Suprapubic skin (tissue), 4 donors: ENCODE measurements around the gene TMEM145. TPM values are rescaled to one million over a fixed set of nuclear protein-coding genes. Genes with fewer than 3 reads are reported as not detected.

ENCODE experiments used
- DNase-seq, 2 donors: peaks; one replicate each; pipeline ENCODE4 v3.0.0-alpha.2; 2019; ENCODE audit warnings: low spot score in 2 of 2
- H3K27ac ChIP-seq: fragments of 200-600 bp; sonication (generic); one replicate; pipeline ENCODE4 v1.5.1; 2019
- H3K27me3 ChIP-seq: fragments of 200-600 bp; sonication (generic); one replicate; pipeline ENCODE4 v1.5.1; 2019
- H3K36me3 ChIP-seq: fragments of 200-600 bp; sonication (generic); one replicate; pipeline ENCODE4 v1.5.1; 2019
- H3K4me1 ChIP-seq: fragments of 200-600 bp; sonication (generic); one replicate; pipeline ENCODE4 v1.5.1; 2019
- H3K4me3 ChIP-seq: fragments of 200-600 bp; sonication (generic); one replicate; pipeline ENCODE4 v1.5.1; 2019; ENCODE audit warnings: mild to moderate bottlenecking
- H3K9me3 ChIP-seq: fragments of 200-600 bp; sonication (generic); one replicate; pipeline ENCODE4 v1.5.1; 2019
- EP300 ChIP-seq: sonication (generic); formaldehyde crosslinking; IDR thresholded peaks from one replicate; pipeline ENCODE4 v1.6.1; 2017; ENCODE audit warnings: antibody characterized with exemption
- POLR2A ChIP-seq, 2 donors: fragments of 450-650 bp; IDR thresholded peaks; one replicate each; pipeline ENCODE4 v1.6.1; 2017; ENCODE audit warnings: antibody characterized with exemption in 2 of 2, mild to moderate bottlenecking in 2 of 2, moderate library complexity in 2 of 2
- POLR2AphosphoS5 ChIP-seq, 3 donors: sonication (generic); formaldehyde crosslinking; IDR thresholded peaks; one replicate each; pipeline ENCODE4 v1.6.1; 2017; ENCODE audit warnings: antibody characterized with exemption in 3 of 3
- WGBS: methylation state at CpG from one replicate; pipeline ENCODE4 v1.1.5; 2018; 5-methylcytosine and 5-hydroxymethylcytosine counted together
- total RNA-seq, 4 donors: library from RNA; depleted of rRNA; stranded (reverse); fragments of >200 nt; gene quantifications; one replicate each; pipeline ENCODE4 v1.1.0, GENCODE V29; 2016
- TF ChIP-seq, protein P1 (sequence below), 2 donors: fragments of 200-600 bp in 1 of 2; fragments of 450-650 bp in 1 of 2; sonication (generic) in 1 of 2; IDR thresholded peaks; one replicate each; pipeline ENCODE4 v1.5.1; 2016 to 2019; ENCODE audit warnings: antibody characterized with exemption in 2 of 2, mild to moderate bottlenecking in 1 of 2, moderate library complexity in 1 of 2

The TMEM145 gene
- total RNA-seq, 4 donors from 2014 or later = 4.2 TPM; not detected in 3

DNA sequence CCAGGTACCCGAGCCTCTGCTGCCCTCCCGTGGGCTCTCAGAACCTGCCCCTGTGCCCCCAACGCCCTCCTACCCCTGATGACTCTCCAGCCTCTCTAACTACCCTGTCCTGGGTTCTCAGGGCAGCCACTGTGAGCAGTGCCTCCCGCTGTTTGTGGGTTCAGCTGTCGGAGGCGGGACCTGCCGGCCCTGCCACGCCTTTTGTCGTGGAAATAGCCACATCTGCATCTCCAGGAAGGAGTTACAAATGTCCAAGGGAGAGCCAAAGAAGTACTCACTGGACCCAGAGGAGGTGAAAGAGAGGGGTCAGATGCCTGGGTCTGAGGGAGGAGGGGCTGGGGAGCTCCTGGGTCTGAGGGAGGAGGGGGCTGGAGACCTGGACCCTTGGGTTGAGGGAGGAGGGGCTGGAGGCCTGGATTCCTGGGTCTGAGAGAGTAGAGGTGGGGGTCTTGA, 57.0 kb downstream of the TMEM145 start:
- no peak overlapping the region for H3K27ac ChIP-seq
- no peak for DNase-seq
- no peaks in the 10 kb centered on the region for H3K9me3 ChIP-seq
- H3K4me3 ChIP-seq = no peak overlapping the region
- no peak for TF ChIP-seq POLR2AphosphoS5 (IDR thresholded peaks at IDR 0.05)
- no peak for TF ChIP-seq POLR2A (IDR thresholded peaks at IDR 0.05)
- TF ChIP-seq EP300 = no peak
- TF ChIP-seq, protein P1, sequence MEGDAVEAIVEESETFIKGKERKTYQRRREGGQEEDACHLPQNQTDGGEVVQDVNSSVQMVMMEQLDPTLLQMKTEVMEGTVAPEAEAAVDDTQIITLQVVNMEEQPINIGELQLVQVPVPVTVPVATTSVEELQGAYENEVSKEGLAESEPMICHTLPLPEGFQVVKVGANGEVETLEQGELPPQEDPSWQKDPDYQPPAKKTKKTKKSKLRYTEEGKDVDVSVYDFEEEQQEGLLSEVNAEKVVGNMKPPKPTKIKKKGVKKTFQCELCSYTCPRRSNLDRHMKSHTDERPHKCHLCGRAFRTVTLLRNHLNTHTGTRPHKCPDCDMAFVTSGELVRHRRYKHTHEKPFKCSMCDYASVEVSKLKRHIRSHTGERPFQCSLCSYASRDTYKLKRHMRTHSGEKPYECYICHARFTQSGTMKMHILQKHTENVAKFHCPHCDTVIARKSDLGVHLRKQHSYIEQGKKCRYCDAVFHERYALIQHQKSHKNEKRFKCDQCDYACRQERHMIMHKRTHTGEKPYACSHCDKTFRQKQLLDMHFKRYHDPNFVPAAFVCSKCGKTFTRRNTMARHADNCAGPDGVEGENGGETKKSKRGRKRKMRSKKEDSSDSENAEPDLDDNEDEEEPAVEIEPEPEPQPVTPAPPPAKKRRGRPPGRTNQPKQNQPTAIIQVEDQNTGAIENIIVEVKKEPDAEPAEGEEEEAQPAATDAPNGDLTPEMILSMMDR (IDR thresholded peaks at IDR 0.05) = no peak
- H3K4me1 ChIP-seq = peaks cover 3% of the 10 kb centered on the region
- no peaks in the 10 kb centered on the region for H3K27me3 ChIP-seq
- WGBS = 74% methylated on average over 9 of the region's 9 CpGs
- peaks cover 29% of the 10 kb centered on the region for H3K36me3 ChIP-seq

DNA sequence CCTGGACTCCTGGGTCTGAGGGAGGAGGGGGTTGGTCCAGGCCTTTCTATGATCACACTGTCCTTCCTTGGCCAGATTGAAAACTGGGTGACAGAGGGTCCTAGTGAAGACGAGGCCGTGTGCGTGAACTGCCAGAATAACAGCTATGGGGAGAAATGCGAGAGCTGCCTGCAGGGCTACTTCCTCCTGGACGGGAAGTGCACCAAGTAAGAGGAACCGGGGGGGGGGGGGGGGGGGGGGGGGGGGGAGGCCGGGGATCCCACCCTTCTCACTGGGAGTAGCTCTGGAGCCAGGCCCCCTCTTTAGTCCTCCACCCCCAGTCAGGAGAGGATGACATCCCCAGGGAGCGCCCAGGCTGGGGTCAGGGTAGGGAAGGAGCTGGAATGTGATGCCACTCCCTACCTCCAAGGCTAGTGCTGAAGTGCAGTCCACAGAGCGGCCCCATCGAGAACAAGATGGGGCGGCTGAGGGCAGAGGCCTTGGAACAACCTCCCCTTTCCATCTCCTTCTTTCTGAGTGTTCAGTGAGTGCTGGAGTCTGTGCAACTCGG, 57.6 kb downstream of the TMEM145 start:
- Histone ChIP-seq H3K4me3 (no peak overlapping the region), H3K36me3 (peaks cover 35% of the 10 kb centered on the region), H3K27ac (no peak overlapping the region), H3K4me1 (peaks cover 3% of the 10 kb centered on the region), H3K27me3 (no peaks in the 10 kb centered on the region), H3K9me3 (no peaks in the 10 kb centered on the region)
- WGBS = 70% methylated on average over 10 of the region's 12 CpGs
- TF ChIP-seq, protein P1 (IDR thresholded peaks at IDR 0.05) = no peak
- no peak for TF ChIP-seq POLR2AphosphoS5 (IDR thresholded peaks at IDR 0.05)
- TF ChIP-seq POLR2A (IDR thresholded peaks at IDR 0.05) = no peak
- TF ChIP-seq EP300 = no peak
- no peak for DNase-seq

Other genes starting within 250 kb of the TMEM145 start
- 1 to 10 TPM in 3 of 4 donors, under 1 TPM in 1; 0.68 to 2.3 (median 1.1) TPM for gene GRIK5, start 243.1 kb upstream of the TMEM145 start, total RNA-seq
- 10 to 100 TPM; 31.1 to 42.9 (median 33.5) TPM for gene ZNF574, start 237.1 kb upstream of the TMEM145 start, total RNA-seq
- gene POU2F2, start 180.9 kb upstream of the TMEM145 start, total RNA-seq = 100 to 1,000 TPM in 1 of 4 donors, under 1 TPM in 3; 0.55 to 244 (median 0.71) TPM
- gene DEDD2, start 95.6 kb upstream of the TMEM145 start, total RNA-seq = 10 to 100 TPM; 51.3 to 78.9 (median 65.6) TPM
- gene ZNF526, start 93.0 kb upstream of the TMEM145 start, total RNA-seq = 10 to 100 TPM in 2 of 4 donors, 1 to 10 TPM in 2; 4.2 to 12.9 (median 8.9) TPM
- 10 to 100 TPM; 24.0 to 37.3 (median 28.3) TPM for gene GSK3A, start 70.7 kb upstream of the TMEM145 start, total RNA-seq
- gene ERF, start 58.2 kb upstream of the TMEM145 start, total RNA-seq = 10 to 100 TPM; 36.8 to 49.5 (median 45.8) TPM
- 10 to 100 TPM; 57.5 to 91.6 (median 81.9) TPM for gene CIC, start 44.1 kb upstream of the TMEM145 start, total RNA-seq
- gene PRR19, start 11.2 kb upstream of the TMEM145 start, total RNA-seq = 1 to 10 TPM in 2 of 4 donors, under 1 TPM in 2; 0.73 to 1.7 (median 1.1) TPM
- gene PAFAH1B3, start 10.7 kb upstream of the TMEM145 start, total RNA-seq = 10 to 100 TPM; 14.4 to 33.0 (median 18.9) TPM
- 10 to 100 TPM; 10.7 to 21.5 (median 16.1) TPM for gene MEGF8, start 12.3 kb downstream of the TMEM145 start, total RNA-seq
- gene CNFN, start 77.0 kb downstream of the TMEM145 start, total RNA-seq = 100 to 1,000 TPM in 3 of 4 donors, 10 to 100 TPM in 1; 52.9 to 364 (median 353) TPM
- gene LIPE, start 114.1 kb downstream of the TMEM145 start, total RNA-seq = 10 to 100 TPM; 33.9 to 82.6 (median 51.5) TPM
- gene CXCL17, start 129.6 kb downstream of the TMEM145 start, total RNA-seq = under 1 TPM in 1 of 4 donors, not detected in 3; 0.55 TPM
- 1 to 10 TPM; 2.0 to 9.9 (median 3.9) TPM for gene CEACAM1, start 215.2 kb downstream of the TMEM145 start, total RNA-seq